Ovary (tissue), 9 donors: ENCODE data around the gene LCLAT1. TPM values are rescaled to one million over a fixed set of nuclear protein-coding genes. Genes with fewer than 3 reads are reported as not detected.

Source experiments
- DNase-seq, 5 donors: peaks; one replicate each; pipeline ENCODE4 v3.0.0-alpha.2; 2019 to 2020
- H3K27ac ChIP-seq, 2 donors: fragments of 200-600 bp; one replicate each; pipeline versions ENCODE4 v1.5.1 to v1.8.0; 2019 to 2022
- H3K27me3 ChIP-seq: fragments of 200-600 bp; one replicate; pipeline ENCODE4 v1.8.0; 2022
- H3K36me3 ChIP-seq: fragments of 200-600 bp; sonication (generic); one replicate; pipeline ENCODE4 v1.5.1; 2019
- H3K4me1 ChIP-seq: one replicate; pipeline ENCODE4 v1.8.1; 2013; ENCODE audit warnings: mild to moderate bottlenecking, moderate library complexity; ENCODE audit not compliant: insufficient read depth
- H3K4me3 ChIP-seq: fragments of 200-600 bp; sonication (generic); one replicate; pipeline ENCODE4 v1.5.1; 2017
- H3K9me3 ChIP-seq, 2 donors: fragments of 200-600 bp in 1 of 2; sonication (generic) in 1 of 2; one replicate each; pipeline versions ENCODE4 v1.5.1 to v1.8.1; 2013 to 2019; ENCODE audit warnings: mild to moderate bottlenecking in 1 of 2, moderate library complexity in 1 of 2
- CTCF ChIP-seq, 3 donors: fragments of 450-650 bp in 2 of 3; fragments of 200-600 bp in 1 of 3; IDR thresholded peaks; one replicate each; pipeline versions ENCODE4 v1.5.1 to v1.8.0; 2016 to 2022; ENCODE audit warnings: antibody characterized with exemption in 3 of 3, mild to moderate bottlenecking in 1 of 3
- EP300 ChIP-seq: sonication (generic); formaldehyde crosslinking; IDR thresholded peaks from one replicate; pipeline ENCODE4 v1.6.1; 2017; ENCODE audit warnings: antibody characterized with exemption
- POLR2A ChIP-seq: fragments of 450-650 bp; IDR thresholded peaks from one replicate; pipeline ENCODE4 v1.6.1; 2017; ENCODE audit warnings: antibody characterized with exemption, mild to moderate bottlenecking, moderate library complexity
- WGBS, 3 donors: extraction: QIAGEN DNeasy Blood & Tissue Kit in 1 of 3; methylation state at CpG; one replicate each; pipeline versions ENCODE4 v1.1.5 to v1.1.7; 2013 to 2017; 5-methylcytosine and 5-hydroxymethylcytosine counted together
- intact Hi-C, 4 donors: fragments of 100-400 bp; cut with DNase I; formaldehyde crosslinking; loops; one replicate each; pipeline versions ENCODE4 v1.11.0 to v1.15.1; 2022 to 2023
- polyA plus RNA-seq, 2 donors: library from polyadenylated mRNA; stranded (reverse); fragments of 200-250 nt in 1 of 2; fragments of 350-450 nt in 1 of 2; fragmentation: Illumina TruSeq in 1 of 2; extraction: RNeasy Lipid Tissue Mini Kit (QIAGEN cat#74804) in 1 of 2; gene quantifications; one replicate each; pipeline ENCODE4 v1.2.3, GENCODE V29; 2013 to 2014
- small RNA-seq: library from RNA; depleted of rRNA; stranded (forward); fragments of <200 nt; gene quantifications from one replicate; pipeline ENCODE3, GENCODE V24; 2016
- total RNA-seq, 7 donors: library from RNA; depleted of rRNA in 2 of 7; stranded (reverse); fragments of >200 nt in 2 of 7; fragmentation: NEBNext Ultra II Directional in 3 of 7; extraction: Animal tissue kit (Norgen Biotek cat#: 25700) in 3 of 7; gene quantifications; one replicate each; pipeline versions ENCODE4 v1.1.0 to v1.2.4, GENCODE V29; 2016 to 2023
- donor health status: DM: no; HTN: no; CAD: no; lungs with moderate emphysema.
- donor health status: DM: no; HTN: no; CAD: no.
- donor health status: Bipolar disorder and iron deficiency.
- donor health status: DM: yes; HTN: yes; CAD: no.
- donor health status: DM: no; HTN: no; CAD: no.
- donor health status: DM: yes; HTN: yes; CAD: no.

The LCLAT1 gene
- total and polyA plus RNA-seq, 9 donors = 3.2 to 26.5 (median 22.6) TPM

GRCh38 chr2:30692829-30693275 is 245.8 kb downstream of the LCLAT1 start:
- no peak for DNase-seq
- no peak for TF ChIP-seq POLR2A
- no peak for TF ChIP-seq CTCF (IDR thresholded peaks at IDR 0.05)
- TF ChIP-seq EP300 = no peak

More at GRCh38 chr2:30692829-30693275, 245.8 kb downstream of the LCLAT1 start:
- Histone ChIP-seq H3K27me3 (no peaks in the 10 kb centered on the region), H3K4me1 (peaks cover 12% of the 10 kb centered on the region), H3K9me3 (no peaks in the 10 kb centered on the region), H3K27ac (no peak overlapping the region), H3K4me3 (no peak overlapping the region), H3K36me3 (no peaks in the 10 kb centered on the region)
- intact Hi-C loops = no loop called here
- 85 to 91% (median 90%) methylated on average over 7 of the region's 7 CpGs for WGBS, 3 donors

Small RNA genes lying within 50 kb of the gene (small RNA-seq; reads per million reads assigned to genes)
- not detected for gene AC073255.1

Other genes starting within 250 kb of the LCLAT1 start
- 100 to 1,000 TPM in 5 of 7 donors, 10 to 100 TPM in 2; 50.4 to 260 (median 121) TPM for gene LBH, start 215.7 kb upstream of the LCLAT1 start, total RNA-seq
- 10 to 100 TPM; 59.7 to 64.5 TPM for gene LBH, start 215.7 kb upstream of the LCLAT1 start, polyA plus RNA-seq